Activated CD8-positive, alpha-beta T cell treated with anti-CD3 and anti-CD28 coated beads for 36 hours (primary cell): ENCODE results near the gene ENG. TPM values are rescaled to one million over a fixed set of nuclear protein-coding genes. Genes with fewer than 3 reads are reported as not detected.

Experiments
- ATAC-seq: fragments of 200-7000 bp; cut with Tn5 transposase; one replicate; pipeline ENCODE4 v1.10.0; 2021; ENCODE audit warnings: mild to moderate bottlenecking, moderate library complexity
- CTCF ChIA-PET: fragments of 350-600 bp; sonication (Branson Sonifier 250); formaldehyde crosslinking; loops from one replicate; lab custom pipeline; 2021; ENCODE audit warnings: antibody characterized with exemption; lab: Charles Lee
- POLR2A ChIA-PET: fragments of 350-600 bp; sonication (Branson Sonifier 250); formaldehyde crosslinking; loops from one replicate; lab custom pipeline; 2021; ENCODE audit warnings: antibody characterized with exemption; lab: Charles Lee
- DNase-seq: peaks from one replicate; pipeline ENCODE4 v3.0.0-alpha.2; 2020
- H3K27ac Mint-ChIP-seq: one replicate; pipeline ENCODE4 v1.8.0; 2021; ENCODE audit warnings: mild to moderate bottlenecking, mixed read lengths
- H3K27me3 Mint-ChIP-seq: one replicate; pipeline ENCODE4 v1.8.0; 2021; ENCODE audit warnings: mixed read lengths
- H3K36me3 Mint-ChIP-seq: one replicate; pipeline ENCODE4 v1.8.0; 2021; ENCODE audit warnings: low read depth, mixed read lengths
- H3K4me1 Mint-ChIP-seq: one replicate; pipeline ENCODE4 v1.8.0; 2021; ENCODE audit warnings: low read depth, mixed read lengths
- H3K4me3 Mint-ChIP-seq: one replicate; pipeline ENCODE4 v1.8.0; 2021; ENCODE audit warnings: mild to moderate bottlenecking, moderate library complexity, mixed read lengths
- H3K9me3 Mint-ChIP-seq: one replicate; pipeline ENCODE4 v1.8.0; 2021; ENCODE audit warnings: mixed read lengths
- intact Hi-C: fragments of 100-400 bp; cut with micrococcal nuclease; formaldehyde crosslinking; loops from one replicate; pipeline ENCODE4 v1.10.0; 2022
- total RNA-seq, 2 experiments: library from RNA; stranded (reverse); gene quantifications; one replicate each; pipeline ENCODE4 v1.2.3, GENCODE V29; 2021
- TF ChIP-seq, protein P1 (sequence below): fragments of 200-600 bp; IDR thresholded peaks from one replicate; pipeline ENCODE4 v1.8.0; 2022; ENCODE audit warnings: antibody characterized with exemption, mild to moderate bottlenecking

Gene ENG
- total RNA-seq = 10 to 100 TPM; 14.2 to 15.0 TPM

DNA sequence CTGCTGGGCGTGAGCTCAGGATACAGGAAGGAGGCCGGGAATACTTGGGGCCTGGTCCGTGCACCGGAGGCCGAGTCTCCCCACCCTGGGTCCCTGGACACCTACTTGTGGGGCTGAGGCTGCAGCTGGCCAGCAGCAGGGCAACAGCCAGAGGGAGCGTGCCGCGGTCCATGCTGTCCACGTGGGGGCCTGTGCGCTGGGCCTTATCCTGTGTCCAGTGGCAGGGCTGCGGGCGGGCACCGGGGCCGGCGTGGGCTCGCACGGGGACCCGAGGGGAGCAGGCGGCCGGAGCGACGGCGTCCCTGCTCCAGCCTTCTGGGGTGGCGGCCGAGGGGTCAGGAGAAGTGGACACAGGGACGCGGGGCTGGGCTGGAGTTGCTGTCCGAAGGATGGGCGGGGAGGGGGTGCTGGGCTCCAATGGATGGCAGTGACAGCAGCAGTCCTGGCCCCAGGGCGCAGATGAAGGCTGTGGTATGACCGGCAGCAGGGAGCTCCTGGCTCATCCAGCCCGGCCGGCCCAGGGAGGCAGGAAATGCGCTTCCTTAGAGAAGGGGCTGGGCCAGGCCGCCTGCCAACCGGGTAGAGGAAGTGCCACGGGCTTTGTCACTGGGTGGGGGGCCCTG, at the start of gene ENG:
Gene ENG, minus strand, starts transcription at position 475 of the 623 bp plus-strand sequence. Its CDS starts 303 bp downstream, at position 172.
- H3K4me1 Mint-ChIP-seq = peaks cover 22% of the 10 kb centered on the region
- H3K4me3 Mint-ChIP-seq = peak within 1 kb of the TSS; percentile 82
- ATAC-seq (peak; percentile 72), DNase-seq (peak; percentile 38)
- CTCF ChIA-PET = interaction anchor here (1.0 to 9.2 kb wide), 5 partner anchors 7 to 119 kb away, joined by 3 to 107 read pairs (median 6); partner anchors contain the start of genes ST6GALNAC4 and TOR2A
- TF ChIP-seq, protein P1, sequence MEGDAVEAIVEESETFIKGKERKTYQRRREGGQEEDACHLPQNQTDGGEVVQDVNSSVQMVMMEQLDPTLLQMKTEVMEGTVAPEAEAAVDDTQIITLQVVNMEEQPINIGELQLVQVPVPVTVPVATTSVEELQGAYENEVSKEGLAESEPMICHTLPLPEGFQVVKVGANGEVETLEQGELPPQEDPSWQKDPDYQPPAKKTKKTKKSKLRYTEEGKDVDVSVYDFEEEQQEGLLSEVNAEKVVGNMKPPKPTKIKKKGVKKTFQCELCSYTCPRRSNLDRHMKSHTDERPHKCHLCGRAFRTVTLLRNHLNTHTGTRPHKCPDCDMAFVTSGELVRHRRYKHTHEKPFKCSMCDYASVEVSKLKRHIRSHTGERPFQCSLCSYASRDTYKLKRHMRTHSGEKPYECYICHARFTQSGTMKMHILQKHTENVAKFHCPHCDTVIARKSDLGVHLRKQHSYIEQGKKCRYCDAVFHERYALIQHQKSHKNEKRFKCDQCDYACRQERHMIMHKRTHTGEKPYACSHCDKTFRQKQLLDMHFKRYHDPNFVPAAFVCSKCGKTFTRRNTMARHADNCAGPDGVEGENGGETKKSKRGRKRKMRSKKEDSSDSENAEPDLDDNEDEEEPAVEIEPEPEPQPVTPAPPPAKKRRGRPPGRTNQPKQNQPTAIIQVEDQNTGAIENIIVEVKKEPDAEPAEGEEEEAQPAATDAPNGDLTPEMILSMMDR = no peak
- POLR2A ChIA-PET = interaction anchor here (0.7 to 2.8 kb wide), 6 partner anchors 8 to 284 kb away, joined by 3 to 9 read pairs (median 4); partner anchors contain the start of gene CDK9
- peaks cover 12% of the 10 kb centered on the region for H3K36me3 Mint-ChIP-seq
- H3K27ac Mint-ChIP-seq = peak within 1 kb of the TSS; percentile 83
- H3K27me3 Mint-ChIP-seq = no peaks in the 10 kb centered on the region
- intact Hi-C loops = no loop called here
- peaks cover 2% of the 10 kb centered on the region for H3K9me3 Mint-ChIP-seq

DNA sequence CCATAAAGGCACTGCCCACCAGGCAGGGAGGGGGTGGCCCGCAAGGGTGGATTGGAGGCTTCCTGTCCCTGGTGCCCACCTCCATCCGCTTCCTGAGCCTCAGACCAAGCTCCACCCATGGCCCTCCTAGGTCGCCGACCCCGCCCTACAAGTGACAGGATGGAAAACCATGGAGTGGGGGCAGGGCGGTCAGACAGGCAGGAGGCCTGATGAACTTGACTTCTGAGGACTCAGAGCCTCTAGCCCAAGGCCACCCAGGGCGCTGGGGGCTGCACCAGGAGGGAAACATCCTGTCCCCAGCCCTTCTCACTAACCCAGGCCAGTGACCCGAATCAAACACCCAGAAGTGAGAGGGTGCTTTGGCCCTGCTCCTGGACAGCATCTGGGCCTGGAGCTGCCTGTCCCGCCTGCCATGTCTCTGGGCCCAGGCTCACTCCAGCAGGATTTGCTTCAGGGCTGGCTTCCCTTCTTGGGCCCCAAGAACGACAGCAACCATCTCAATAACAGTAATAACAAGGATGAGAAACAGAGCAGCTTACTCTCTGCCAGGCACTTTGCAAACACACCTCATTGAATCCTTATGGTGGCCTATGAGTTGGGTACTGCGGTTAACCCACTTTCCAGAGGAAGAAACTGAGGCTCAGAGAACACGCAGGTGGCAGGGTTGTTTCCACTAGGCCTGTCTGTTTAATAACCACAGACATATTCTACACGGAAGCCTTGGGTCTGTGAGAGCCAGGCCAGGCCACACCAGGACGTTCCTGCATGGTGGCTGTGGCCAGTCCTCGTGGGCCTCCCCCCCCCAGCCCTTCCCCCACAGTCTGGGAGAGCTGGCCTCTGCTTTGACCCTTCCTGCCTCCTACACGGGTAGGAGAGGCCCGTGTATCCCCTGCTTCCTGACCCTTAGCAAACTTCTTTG, 49.4 kb upstream of the ENG start:
- H3K4me1 Mint-ChIP-seq = peaks cover 56% of the 10 kb centered on the region
- peak overlapping the region; percentile 96 for H3K27ac Mint-ChIP-seq
- ATAC-seq = peak; percentile 55
- no peaks in the 10 kb centered on the region for H3K9me3 Mint-ChIP-seq
- H3K36me3 Mint-ChIP-seq = peaks cover 15% of the 10 kb centered on the region
- H3K4me3 Mint-ChIP-seq = peak overlapping the region; percentile 83
- POLR2A ChIA-PET = interaction anchor here (0.7 to 4.9 kb wide), 6 partner anchors 9 to 29 kb away, joined by 3 to 57 read pairs (median 4); partner anchors contain the start of gene ST6GALNAC4
- intact Hi-C loops = no loop called here
- DNase-seq = peak; percentile 96
- no peaks in the 10 kb centered on the region for H3K27me3 Mint-ChIP-seq
- TF ChIP-seq, protein P1 = no peak
- CTCF ChIA-PET = interaction anchor here (0.6 to 2.9 kb wide), 5 partner anchors 13 to 214 kb away, joined by 3 to 12 read pairs (median 3); partner anchors contain the start of gene ST6GALNAC4

DNA sequence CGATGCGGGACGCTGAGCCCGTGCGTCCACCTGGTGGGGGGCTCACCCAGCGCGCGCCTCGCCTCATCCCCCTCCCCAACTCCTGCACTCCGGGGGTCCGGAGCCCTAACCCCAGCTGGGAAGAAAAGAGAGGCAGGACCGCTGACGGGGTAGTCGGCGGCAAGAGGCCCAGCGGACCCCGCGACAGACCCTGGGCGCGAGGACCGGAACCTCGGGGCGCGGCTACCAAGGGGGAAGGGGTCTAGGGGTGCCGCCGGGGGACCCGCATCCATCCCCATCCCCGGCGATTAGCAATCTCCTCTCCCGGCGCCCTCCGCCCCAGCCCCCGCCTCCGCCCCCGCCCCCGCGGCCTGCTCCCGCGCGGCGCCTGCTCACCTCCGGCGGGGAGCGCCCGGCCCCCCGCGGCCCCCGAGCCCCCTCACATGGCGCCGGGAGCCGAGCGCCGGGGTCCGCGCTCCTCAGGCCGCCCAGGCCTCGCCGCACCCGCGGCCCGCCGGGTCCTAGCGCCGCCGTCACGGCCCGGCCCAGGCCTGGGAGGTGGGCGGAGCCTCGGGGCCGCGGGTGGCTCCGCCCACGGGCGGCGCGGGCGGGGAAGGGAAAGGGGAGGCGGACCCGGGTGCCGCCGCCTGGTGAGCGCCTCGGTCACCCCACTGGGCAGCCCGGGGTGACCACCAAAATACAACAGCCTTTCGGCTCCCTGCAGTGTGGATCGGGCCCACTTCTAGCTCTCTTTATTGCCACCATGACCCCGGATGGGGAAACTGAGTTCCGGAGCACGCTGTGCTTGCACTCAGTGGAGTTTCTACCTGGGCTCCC, 44.9 kb upstream of the ENG start, which contains the start of gene ST6GALNAC6:
Gene ST6GALNAC6, minus strand, starts transcription at position 476 of the 816 bp plus-strand sequence. CDS start 1,622 bp downstream, outside the sequence.
- H3K36me3 Mint-ChIP-seq = peaks cover 43% of the 10 kb centered on the region
- H3K4me1 Mint-ChIP-seq = peaks cover 37% of the 10 kb centered on the region
- H3K9me3 Mint-ChIP-seq = peaks cover 5% of the 10 kb centered on the region

More for the DNA sequence above, 44.9 kb upstream of the ENG start, which contains the start of gene ST6GALNAC6:
- Mint-ChIP-seq H3K4me3 (peak within 1 kb of the TSS; percentile 82), H3K27ac (peak within 1 kb of the TSS; percentile 83), H3K27me3 (no peaks in the 10 kb centered on the region)
- ChIA-PET CTCF (interaction anchor here (1.2 to 3.0 kb wide), 7 partner anchors 18 to 165 kb away, joined by 3 to 16 read pairs (median 4); partner anchors contain the start of genes ST6GALNAC4 and TOR2A), POLR2A (interaction anchor here (0.7 to 3.7 kb wide), 9 partner anchors 14 to 449 kb away, joined by 3 to 19 read pairs (median 3); partner anchors contain the start of gene ST6GALNAC4)
- TF ChIP-seq, protein P1 = no peak
- ATAC-seq = peak; percentile 78
- DNase-seq = peak; percentile 76
- intact Hi-C loops = no loop called here
